Upper lobe of left lung (tissue), 4 donors: ENCODE measurements around the gene LIPC.

Source experiments
- EP300 ChIP-seq, 4 donors: sonication (generic); formaldehyde crosslinking; IDR thresholded peaks; one replicate each; pipeline ENCODE4 v1.5.1; 2017; ENCODE audit warnings: antibody characterized with exemption in 4 of 4, control low read depth in 2 of 4
- POLR2A ChIP-seq, 4 donors: fragments of 450-650 bp; IDR thresholded peaks; one replicate each; pipeline ENCODE4 v1.5.1; 2016 to 2017; ENCODE audit warnings: antibody characterized with exemption in 4 of 4, mild to moderate bottlenecking in 2 of 4
- TF ChIP-seq, protein P1 (sequence below), 6 experiments: fragments of 450-650 bp in 4 of 6; fragments of 200-600 bp in 2 of 6; sonication (generic) in 2 of 6; IDR thresholded peaks; one replicate each; pipeline ENCODE4 v1.5.1; 2016 to 2019; ENCODE audit warnings: antibody characterized with exemption in 6 of 6

DNA sequence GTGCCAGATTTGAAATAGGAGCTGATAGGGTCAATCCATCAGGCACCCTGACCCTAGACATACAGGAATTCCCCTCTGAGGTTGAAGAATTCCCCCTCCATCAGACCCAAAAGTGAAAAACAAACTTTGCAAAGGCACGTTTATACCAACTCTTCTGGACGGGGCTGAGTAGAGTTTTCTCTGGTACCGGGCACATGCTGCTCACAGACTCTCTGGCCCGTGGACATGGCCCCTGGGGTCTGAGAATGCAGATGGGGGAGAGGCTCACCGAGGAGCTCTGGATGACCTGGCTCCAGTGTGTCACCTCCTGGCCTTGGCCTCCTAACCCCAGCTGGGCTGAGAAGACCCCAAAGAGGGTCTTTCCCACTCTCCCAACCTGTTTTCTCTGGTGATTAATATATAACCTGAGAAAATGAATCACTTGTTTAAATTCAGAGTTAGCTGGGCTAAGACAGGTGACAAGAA, 11.2 kb upstream of the LIPC start:
- TF ChIP-seq EP300 (IDR thresholded peaks at IDR 0.05) (no peak), POLR2A (IDR thresholded peaks at IDR 0.05) (no peak)
- TF ChIP-seq, protein P1, sequence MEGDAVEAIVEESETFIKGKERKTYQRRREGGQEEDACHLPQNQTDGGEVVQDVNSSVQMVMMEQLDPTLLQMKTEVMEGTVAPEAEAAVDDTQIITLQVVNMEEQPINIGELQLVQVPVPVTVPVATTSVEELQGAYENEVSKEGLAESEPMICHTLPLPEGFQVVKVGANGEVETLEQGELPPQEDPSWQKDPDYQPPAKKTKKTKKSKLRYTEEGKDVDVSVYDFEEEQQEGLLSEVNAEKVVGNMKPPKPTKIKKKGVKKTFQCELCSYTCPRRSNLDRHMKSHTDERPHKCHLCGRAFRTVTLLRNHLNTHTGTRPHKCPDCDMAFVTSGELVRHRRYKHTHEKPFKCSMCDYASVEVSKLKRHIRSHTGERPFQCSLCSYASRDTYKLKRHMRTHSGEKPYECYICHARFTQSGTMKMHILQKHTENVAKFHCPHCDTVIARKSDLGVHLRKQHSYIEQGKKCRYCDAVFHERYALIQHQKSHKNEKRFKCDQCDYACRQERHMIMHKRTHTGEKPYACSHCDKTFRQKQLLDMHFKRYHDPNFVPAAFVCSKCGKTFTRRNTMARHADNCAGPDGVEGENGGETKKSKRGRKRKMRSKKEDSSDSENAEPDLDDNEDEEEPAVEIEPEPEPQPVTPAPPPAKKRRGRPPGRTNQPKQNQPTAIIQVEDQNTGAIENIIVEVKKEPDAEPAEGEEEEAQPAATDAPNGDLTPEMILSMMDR (IDR thresholded peaks at IDR 0.05), result no peak
